ENCODE data around the gene MC4R.

Gene MC4R

DNA sequence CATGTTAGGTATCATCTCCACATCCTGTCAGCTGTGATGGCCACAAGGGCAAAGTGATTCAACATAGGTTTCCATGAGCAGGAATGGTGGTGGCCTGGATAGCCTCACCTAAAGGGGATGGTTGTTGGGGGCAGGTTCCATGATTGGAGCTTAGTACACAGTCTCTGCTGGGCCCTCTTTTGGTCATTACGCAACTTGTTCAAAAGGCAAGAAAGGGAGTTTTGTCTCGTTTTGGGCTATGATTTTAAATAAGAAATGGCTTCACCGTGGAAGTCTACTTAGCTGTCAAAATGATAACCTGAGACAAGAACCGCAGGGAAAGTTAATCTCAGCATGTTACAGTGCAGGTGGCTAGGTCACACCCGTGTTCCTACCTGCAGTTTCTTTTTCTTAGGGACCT, 13.1 kb upstream of the MC4R start:
- no peaks in the 10 kb centered on the region for H3K9me3 ChIP-seq (ENCODE audit: control insufficient read depth, insufficient read depth, low read depth, low read length)
- ChIA-PET CTCF (interaction anchor here (1.3 kb wide), 1 partner anchor 75 kb away, joined by 3 read pairs; no protein-coding TSS in a partner anchor), POLR2A (no interaction called here)
- H3K27ac ChIP-seq (ENCODE audit: extremely low read depth, low read depth, low read length), result no peak overlapping the region
- H3K4me3 ChIP-seq (ENCODE audit: low read depth, low read length), result no peak overlapping the region
- H3K36me3 ChIP-seq (ENCODE audit: control insufficient read depth in 2 of 2, insufficient read depth in 1 of 2, low read length in 2 of 2), result no peaks in the 10 kb centered on the region
- TF ChIP-seq SP7 (tag by site-specific recombination; IDR thresholded peaks at IDR 0.05) (no peak), ZNF747 (tag by site-specific recombination; IDR thresholded peaks at IDR 0.05) (no peak), ZNF19 (tag by site-specific recombination; IDR thresholded peaks at IDR 0.05; ENCODE audit: low read depth) (no peak), ZBTB1 (tag by site-specific recombination; IDR thresholded peaks at IDR 0.05) (no peak), ZBTB20 (tag by site-specific recombination; IDR thresholded peaks at IDR 0.05) (no peak), ZNF514 (tag by site-specific recombination; IDR thresholded peaks at IDR 0.05) (no peak), ZFP69B (tag by site-specific recombination; IDR thresholded peaks at IDR 0.05) (no peak), ZNF157 (tag by site-specific recombination; IDR thresholded peaks at IDR 0.05) (no peak), ZNF561 (tag by site-specific recombination; IDR thresholded peaks at IDR 0.05; ENCODE audit: borderline replicate concordance) (no peak), ZNF274 (IDR thresholded peaks at IDR 0.05; ENCODE audit: low read length) (no peak), ZNF274 (tag by site-specific recombination; IDR thresholded peaks at IDR 0.05; ENCODE audit: borderline replicate concordance) (no peak), ZNF677 (tag by site-specific recombination; IDR thresholded peaks at IDR 0.05) (no peak), SCRT2 (tag by site-specific recombination; IDR thresholded peaks at IDR 0.05) (no peak), ZNF302 (tag by site-specific recombination; IDR thresholded peaks at IDR 0.05; ENCODE audit: low read depth) (no peak), ZNF670 (tag by site-specific recombination; IDR thresholded peaks at IDR 0.05; ENCODE audit: low read depth) (no peak), GLI4 (tag by site-specific recombination; IDR thresholded peaks at IDR 0.05) (no peak), ZNF707 (tag by site-specific recombination; IDR thresholded peaks at IDR 0.05) (no peak)
- TF ChIP-seq, protein P1, sequence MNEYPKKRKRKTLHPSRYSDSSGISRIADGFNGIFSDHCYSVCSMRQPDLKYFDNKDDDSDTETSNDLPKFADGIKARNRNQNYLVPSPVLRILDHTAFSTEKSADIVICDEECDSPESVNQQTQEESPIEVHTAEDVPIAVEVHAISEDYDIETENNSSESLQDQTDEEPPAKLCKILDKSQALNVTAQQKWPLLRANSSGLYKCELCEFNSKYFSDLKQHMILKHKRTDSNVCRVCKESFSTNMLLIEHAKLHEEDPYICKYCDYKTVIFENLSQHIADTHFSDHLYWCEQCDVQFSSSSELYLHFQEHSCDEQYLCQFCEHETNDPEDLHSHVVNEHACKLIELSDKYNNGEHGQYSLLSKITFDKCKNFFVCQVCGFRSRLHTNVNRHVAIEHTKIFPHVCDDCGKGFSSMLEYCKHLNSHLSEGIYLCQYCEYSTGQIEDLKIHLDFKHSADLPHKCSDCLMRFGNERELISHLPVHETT (tag by site-specific recombination; IDR thresholded peaks at IDR 0.05), result no peak
- TF ChIP-seq, protein P2, sequence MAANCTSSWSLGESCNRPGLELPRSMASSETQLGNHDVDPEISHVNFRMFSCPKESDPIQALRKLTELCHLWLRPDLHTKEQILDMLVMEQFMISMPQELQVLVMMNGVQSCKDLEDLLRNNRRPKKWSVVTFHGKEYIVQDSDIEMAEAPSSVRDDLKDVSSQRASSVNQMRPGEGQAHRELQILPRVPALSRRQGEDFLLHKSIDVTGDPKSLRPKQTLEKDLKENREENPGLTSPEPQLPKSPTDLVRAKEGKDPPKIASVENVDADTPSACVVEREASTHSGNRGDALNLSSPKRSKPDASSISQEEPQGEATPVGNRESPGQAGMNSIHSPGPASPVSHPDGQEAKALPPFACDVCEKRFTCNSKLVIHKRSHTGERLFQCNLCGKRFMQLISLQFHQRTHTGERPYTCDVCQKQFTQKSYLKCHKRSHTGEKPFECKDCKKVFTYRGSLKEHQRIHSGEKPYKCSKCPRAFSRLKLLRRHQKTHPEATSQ (tag by site-specific recombination; IDR thresholded peaks at IDR 0.05), result no peak
- TF ChIP-seq, protein P3, sequence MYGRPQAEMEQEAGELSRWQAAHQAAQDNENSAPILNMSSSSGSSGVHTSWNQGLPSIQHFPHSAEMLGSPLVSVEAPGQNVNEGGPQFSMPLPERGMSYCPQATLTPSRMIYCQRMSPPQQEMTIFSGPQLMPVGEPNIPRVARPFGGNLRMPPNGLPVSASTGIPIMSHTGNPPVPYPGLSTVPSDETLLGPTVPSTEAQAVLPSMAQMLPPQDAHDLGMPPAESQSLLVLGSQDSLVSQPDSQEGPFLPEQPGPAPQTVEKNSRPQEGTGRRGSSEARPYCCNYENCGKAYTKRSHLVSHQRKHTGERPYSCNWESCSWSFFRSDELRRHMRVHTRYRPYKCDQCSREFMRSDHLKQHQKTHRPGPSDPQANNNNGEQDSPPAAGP (tag by site-specific recombination; IDR thresholded peaks at IDR 0.05), result no peak
- TF ChIP-seq, protein P4, sequence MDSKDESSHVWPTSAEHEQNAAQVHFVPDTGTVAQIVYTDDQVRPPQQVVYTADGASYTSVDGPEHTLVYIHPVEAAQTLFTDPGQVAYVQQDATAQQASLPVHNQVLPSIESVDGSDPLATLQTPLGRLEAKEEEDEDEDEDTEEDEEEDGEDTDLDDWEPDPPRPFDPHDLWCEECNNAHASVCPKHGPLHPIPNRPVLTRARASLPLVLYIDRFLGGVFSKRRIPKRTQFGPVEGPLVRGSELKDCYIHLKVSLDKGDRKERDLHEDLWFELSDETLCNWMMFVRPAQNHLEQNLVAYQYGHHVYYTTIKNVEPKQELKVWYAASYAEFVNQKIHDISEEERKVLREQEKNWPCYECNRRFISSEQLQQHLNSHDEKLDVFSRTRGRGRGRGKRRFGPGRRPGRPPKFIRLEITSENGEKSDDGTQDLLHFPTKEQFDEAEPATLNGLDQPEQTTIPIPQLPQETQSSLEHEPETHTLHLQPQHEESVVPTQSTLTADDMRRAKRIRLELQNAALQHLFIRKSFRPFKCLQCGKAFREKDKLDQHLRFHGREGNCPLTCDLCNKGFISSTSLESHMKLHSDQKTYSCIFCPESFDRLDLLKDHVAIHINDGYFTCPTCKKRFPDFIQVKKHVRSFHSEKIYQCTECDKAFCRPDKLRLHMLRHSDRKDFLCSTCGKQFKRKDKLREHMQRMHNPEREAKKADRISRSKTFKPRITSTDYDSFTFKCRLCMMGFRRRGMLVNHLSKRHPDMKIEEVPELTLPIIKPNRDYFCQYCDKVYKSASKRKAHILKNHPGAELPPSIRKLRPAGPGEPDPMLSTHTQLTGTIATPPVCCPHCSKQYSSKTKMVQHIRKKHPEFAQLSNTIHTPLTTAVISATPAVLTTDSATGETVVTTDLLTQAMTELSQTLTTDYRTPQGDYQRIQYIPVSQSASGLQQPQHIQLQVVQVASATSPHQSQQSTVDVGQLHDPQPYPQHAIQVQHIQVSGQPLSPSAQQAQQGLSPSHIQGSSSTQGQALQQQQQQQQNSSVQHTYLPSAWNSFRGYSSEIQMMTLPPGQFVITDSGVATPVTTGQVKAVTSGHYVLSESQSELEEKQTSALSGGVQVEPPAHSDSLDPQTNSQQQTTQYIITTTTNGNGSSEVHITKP (tag by site-specific recombination; IDR thresholded peaks at IDR 0.05), result no peak
- no peaks in the 10 kb centered on the region for H3K4me1 ChIP-seq (ENCODE audit: control insufficient read depth, insufficient read depth, low read length)

Measured in HEK293 (cell line).